Fibroblast of the conjunctiva (primary cell): ENCODE results near the gene PJA2.

ENCODE experiments used
- DNase-seq: peaks from one replicate; pipeline ENCODE4 v3.0.0-alpha.2; 2010; ENCODE audit warnings: low read depth

Gene PJA2

DNA sequence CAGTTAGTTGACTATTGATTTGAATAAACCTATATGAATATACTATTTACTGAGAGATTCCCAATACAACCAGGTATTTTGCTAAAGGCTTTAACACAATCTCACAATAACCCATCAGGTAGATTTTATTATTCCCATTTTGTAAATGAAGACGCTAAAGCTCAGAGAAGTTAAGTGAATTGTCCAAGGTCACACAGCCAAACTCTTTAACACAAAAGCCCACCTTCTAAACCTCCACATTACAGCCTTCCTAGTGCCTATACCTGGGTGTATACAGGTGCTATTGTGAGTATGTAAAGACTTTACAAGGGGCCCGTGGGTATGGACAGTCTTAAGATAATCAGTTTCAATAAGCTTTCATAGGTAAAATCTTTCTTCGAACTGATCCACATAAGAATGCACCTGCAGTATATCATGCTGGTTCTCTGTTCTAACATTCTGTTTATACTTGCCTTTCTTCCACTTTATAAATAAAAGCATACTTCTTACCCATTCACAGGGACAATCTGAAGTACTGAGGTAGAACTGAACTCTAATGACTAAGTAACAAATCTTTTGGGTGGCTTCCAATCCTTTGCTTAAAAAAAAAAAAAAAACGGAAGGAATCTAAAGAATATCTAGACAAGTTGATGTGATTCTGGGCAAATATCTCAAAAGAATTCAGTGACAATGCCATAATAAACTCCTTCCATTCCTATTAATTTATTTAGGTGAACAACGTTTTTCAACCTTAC lies 59.1 kb downstream of the PJA2 start:
- no peak for DNase-seq

DNA sequence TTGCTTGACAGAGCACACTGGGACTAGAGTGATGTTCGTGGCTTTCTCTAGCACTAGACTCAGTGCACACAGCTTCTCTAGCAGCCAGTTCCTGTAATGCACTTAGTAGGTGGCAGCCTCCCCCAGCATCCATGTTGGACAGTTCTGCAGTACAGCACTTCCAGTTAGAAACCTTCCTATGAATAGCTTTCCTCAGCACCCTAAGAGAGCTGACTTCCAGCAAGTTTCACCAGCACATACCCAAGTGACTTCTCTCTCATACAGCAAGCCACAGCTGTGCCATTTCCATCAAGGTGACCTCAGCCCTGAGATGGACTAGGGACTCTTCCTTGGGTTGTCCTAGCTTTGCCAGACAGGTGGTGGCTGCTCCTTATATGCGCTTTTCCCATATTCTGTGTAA lies 60.4 kb downstream of the PJA2 start:
- DNase-seq: no peak

DNA sequence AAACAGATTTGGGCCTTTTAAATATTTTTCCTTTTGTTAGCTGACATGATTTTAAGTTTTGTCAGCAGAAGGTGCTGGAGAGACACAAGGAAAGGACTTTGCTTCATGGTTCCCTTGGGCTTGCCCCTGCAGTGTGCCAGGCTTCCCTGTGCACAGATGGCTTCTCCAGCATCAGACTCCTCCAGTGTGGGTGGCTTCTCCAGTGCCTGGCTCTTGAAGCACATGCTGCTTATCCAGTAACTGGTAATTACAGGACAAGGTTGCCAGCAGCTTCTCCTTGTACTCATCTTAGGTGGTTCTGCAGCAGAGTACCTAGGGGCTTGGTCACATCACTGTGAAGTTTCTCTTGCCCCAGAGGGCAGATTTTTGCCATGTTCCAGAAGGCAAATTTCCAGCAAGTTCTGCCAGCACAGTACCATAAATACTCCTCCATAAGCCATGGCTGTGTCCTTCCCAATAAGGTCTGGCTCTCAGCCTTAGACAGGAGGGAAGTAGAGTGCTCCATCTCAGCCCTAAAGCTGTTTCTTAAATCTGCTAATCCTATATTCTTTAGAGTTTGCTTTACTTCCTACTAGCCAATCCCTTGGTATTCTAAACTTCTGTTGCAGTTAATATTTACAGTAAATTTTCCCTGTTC lies 62.4 kb downstream of the PJA2 start:
- DNase-seq: no peak

DNA sequence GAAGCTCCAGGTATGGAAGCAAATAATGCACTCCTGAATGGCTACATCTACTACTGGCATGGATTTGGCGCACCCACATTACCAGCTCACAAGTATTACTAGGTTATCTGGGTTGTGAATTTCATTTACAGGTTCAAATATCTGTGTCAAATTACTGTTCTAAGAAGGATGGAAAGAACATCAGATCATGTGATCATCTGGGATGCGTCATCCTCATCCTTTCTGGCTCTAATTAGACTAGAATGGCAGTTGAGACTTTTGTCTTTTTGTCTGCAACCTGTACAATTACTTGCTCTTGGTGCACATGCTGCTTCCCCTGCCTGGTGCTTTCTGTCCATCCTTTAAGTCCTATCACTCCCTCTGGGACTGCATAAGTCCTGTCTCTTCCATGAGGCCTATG lies 64.1 kb downstream of the PJA2 start:
- no peak for DNase-seq

DNA sequence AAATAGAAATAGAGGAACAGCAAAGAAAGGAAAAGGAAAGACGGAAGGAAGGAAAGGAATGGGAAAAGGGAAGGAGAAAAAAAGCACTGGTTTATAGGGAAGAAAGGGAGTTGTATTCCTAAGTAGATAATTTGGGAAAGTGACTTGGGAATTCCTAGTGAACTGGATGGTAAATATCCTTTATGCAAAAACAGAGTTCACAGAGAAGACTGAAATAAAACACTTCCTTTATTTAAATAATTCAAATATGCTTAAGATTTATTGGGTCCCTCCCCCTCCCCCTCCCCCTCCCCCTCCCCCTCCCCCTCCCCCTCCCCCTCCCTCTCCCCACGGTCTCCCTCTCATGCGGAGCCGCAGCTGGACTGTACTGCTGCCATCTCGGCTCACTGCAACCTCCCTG lies 69.4 kb downstream of the PJA2 start:
- no peak for DNase-seq

DNA sequence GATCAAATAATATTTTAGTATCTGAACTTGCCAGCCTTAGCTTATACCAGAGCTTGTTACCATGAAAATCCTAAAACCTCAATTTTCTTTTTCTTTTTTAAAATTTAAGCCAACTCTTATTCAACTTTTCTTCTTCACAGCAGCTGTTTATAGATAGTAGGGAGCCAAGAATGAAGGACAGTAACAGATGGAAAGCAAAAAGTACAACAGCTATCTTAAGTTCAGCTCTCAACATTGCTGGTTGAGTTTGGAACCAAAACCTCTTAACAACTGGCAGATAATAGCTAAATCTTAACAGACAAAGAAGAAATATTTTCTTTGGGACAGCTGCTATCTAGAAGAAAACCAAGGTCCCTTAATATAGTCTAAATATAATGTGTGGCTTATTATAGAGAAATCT lies 74.7 kb downstream of the PJA2 start:
- DNase-seq: no peak

DNA sequence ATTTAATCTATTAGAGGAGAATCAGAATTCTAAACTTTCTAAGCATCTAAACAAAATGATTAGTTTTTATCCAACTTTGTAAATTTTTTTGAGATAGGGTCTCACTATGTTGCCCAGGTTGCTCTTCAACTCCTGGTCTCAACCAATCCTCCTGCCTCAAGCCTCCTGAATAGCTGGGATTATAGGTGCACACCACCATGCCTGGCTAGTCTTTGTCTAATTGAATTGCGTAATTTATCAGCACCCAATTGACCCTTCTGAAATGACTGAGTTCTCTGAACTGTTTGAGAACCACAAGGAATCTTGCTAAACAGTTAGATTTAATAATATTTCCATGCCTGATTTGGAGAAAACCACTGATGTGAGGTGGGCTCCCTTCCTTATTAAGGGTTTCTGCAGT lies 75.7 kb downstream of the PJA2 start:
- no peak for DNase-seq

DNA sequence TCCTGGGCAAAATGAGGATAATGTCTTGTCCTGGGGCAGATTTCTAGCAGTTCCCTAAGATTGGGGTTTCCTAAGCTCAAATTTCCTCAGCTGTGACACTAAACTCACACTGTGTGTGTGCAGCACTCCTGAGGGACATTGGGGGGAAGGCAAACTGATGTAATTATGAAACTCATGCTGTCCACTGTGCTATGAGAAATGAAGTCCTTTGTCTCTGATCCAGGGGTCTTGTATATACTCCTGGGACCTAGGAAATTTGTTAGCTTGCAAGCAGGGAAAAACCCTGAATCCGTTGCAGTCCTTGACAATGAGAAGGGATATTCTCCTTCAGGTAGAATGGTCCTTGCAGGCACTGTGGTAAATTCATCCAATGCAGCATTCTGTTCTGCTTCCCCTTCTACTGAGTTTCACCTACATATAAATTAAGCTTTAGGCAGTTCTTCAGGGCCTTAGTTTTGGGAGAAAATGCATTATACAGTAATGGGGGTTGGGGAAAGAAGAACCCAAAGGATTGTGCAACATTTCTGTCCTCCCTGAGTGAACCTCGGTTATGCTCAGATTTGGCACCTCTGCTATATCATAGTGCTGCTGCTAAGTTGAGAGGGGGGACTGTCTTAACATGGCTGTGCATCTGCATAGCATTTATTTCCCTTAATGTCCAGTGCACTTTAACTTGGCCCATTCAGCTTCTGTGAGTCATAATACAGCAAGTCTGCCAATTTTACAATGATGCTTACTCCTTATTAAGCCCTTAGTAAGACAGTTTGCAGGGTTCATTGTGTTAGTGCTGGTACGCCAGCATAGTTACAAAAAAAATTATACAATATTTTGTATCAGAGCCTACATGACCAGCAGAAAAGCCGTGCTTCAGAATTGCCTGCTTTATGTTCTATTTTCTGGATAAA lies 80.2 kb downstream of the PJA2 start:
- DNase-seq: peak; percentile 86

DNA sequence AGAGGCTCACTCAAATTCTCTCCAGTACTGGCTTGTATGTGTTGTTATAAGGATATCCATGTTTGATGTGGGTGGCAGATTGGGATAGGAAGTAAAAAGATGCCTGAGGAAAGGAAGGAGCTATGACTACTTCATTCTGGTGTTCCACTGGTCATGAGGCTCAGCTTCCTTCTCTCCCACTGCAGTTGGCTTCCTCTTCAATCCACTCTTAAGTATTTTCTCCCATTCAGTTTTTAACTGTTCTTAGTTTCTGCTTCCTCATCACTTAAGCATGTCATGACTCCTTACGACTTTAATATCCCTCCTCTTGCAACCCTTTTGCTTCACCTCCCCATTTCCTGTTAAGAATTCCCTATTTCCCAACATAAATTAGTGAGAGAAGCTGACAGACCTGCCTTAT lies 81.1 kb downstream of the PJA2 start:
- DNase-seq: no peak

DNA sequence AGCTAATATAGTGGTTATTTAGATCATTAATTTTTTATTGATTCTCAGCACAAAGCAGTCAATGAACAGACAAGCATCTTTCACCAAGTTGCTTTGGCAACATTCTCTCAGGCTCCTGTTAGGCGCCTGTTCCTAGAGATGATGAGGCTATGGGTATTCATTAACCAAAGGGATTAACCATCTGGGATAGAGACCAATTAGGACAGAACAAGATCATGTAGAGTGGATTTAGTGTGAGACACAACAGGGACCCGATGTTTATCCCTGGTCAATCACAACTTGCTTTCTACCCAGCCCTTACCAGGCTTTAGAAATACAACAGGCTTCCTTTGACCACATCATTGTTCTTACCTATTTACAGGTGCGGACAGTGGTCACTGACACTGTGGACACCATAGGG lies 82.2 kb downstream of the PJA2 start:
- no peak for DNase-seq

DNA sequence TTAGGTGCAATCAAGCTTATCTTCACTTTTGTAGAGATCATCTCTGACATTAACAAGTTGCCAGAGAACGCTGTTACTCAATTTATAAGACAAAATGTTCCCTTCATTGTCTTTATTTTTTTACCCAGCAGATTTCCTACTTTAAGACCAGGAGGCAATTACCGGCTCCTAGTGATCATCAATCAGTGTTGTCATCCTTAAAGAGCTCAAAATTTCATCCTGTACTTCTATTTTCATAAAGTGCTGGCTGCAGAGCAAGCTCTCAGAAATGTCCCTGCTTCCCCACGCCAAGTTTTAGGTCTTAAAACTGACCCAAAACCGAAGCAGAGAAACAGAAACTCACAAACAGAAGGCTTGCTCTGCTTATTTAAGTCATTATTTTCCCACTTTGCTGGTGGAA lies 82.9 kb downstream of the PJA2 start:
- DNase-seq: no peak

DNA sequence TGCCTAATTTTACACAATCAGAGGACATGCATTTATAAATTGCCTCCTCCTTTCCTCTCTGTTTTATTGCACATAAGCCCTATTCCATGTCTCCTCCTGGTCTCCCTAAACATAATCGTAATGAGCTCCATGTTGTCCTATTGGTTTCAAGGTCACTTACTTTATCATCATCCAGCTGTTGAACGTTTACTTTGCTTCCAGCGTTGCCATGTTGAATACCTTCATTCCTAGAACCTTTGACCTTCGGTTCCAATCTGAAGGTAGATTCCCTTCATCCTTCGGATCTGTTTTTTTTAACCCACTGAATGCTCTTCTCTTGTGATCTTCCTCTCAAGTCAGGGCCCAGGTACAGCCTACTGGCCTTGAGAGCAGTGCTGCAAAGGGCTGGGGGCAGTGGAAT lies 84.3 kb downstream of the PJA2 start:
- no peak for DNase-seq

DNA sequence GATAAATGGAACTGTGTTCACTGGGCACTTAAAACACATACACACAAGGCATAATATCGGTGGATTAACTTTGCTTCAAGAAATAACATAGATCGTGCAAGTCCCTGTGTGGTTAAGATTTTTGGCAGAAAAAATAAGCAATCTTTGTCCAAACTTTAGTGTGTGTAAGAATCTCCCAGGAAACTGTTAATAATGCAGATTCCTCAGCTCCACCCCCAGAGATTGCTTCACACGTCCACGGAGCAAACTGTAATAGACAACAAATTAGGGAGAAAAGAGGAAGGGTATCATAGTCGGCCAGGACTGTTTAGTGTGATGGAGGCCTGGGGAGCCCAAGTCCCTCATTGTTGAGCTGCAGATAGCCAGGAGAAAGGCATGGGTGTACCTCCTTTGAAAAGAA lies 84.8 kb downstream of the PJA2 start:
- DNase-seq: no peak

DNA sequence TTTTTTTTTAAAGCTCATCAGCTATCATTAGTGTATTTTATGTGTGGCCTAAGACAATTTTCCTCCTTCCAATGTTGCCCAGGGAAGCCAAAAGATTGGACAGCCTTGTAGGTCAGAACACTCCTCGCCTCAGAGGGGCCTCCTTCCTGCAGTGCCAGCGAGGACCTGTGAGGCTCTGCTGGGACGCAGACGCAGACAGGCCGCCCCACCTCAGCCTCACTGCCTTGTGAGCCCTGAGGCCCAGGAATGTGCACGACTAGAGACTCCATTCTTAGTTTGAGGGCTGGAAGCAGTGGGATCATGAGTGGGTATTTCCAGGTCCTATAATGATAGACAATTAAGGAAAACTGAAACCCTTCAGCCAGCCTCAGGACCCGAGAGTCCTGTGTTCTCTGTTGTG lies 85.4 kb downstream of the PJA2 start:
- DNase-seq: no peak

DNA sequence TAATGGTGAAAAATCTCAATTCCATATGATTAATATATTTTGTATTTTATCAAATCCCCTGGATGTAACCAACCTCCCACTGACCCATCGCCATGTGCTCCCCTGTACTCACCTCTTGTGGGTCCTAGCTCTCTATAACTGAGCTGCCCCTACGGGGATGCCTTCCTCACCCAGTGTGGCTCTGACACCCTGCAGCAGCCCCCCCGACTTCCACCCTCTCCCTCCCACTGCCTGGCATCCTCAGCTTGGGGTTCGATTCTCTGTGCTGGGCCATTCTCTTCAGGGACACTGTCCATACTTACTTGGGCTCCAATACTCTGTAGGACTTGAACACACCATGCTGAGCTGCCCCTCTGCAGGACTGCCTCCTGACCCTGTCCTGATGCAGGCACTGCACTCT lies 87.1 kb downstream of the PJA2 start:
- DNase-seq: no peak

DNA sequence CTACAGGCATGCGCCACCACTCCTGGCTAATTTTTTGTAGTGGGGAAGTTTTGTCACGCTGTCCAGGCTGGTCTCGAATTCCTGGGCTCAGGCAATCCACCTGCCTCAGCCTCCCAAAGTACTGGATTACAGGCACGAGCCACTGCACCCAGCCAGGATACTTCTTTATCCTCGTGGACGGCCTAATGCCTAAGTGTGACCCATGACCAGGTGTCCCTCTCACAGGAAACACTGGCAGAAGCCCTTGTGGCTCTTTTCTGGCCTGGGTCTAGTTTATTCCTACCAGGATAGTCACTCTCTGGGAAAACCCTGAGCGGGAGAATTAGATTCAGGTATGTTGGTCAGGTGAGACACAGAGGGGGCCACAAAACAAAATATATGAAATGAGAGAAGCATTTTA lies 90.4 kb downstream of the PJA2 start:
- no peak for DNase-seq

DNA sequence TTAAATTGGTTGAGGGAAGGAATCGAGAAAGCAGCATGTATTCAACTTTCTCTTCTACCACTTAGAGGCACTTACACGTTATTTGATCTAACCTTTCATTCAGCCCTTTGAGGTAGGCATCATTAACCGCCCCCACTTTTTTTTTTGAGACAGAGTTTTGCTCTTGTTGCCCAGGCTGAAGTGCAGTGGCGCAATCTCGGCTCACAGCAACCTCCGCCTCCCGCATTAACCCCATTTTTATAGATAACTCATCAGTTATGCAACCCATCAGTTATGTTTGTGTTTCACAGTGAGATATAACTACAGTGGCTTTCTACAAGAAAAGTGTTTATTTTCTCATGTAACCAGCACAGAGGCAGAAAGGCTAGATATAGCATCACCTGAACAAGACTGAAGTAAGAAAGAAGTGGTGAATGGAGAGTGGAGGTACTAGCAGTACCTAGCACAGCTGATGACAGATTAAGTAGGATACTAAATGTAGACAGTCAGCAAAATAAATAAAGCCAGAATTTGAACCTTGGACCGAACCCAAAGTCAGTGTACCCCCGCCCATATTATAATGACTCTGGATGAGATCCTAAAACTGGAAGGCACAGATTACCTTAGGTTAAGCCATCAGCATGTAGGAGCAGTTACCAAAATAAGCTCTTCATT lies 91.2 kb downstream of the PJA2 start:
- no peak for DNase-seq

DNA sequence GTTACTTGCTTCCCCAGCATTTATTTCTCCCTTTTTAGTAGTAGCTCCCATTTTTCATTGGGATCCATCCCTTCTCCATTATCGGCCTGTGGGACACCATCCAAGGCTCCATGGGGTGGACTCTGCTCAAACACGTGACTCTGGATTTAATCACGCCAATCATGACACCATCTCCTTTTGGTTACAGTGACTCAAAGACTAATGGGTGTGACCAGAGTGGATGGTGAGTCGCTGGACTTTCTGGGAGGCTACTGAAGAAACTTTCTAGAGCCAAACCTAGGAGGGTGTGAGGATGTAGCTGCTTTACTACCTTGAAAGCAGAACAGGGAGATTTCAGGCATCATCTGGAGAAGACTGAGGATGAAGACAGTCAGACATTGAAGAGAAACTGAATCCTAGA lies 93.1 kb downstream of the PJA2 start:
- peak; percentile 16 for DNase-seq

DNA sequence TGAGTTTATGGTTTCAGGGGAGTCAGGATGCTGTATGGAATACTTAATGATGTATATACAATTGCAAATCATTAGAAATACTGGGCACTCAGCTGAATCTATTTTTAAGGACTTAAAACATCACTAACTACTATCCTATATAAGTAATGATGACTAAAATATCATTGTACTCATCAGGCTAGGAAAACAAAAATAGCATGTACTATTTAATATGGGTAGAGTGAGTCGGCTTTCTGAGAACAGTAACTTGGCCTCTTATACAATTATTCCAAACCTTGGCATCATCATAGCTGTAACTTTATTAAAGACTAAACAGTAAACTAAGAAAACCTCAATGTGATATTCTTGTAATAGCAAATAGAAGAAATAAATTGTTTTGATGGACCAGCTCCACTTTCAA lies 94.5 kb downstream of the PJA2 start:
- no peak for DNase-seq

DNA sequence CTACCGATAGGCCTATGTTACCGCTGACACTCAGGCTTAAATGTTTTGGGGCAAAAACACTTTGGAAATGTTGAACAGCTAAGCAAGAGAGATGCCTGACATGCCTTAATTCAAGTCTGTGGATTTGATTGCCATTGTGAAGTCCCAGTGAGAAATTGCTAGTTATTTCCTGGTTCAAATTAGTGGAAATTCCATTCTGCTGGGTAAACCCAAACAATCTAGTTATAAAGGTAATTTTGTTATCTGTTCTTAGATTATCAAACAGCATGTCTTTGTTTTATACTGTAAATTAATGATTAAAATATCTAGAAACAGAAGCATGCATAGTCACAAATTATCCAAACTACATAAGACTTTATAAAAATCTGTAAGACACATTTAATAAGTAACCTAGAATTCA lies 96.6 kb downstream of the PJA2 start:
- DNase-seq: no peak

DNA sequence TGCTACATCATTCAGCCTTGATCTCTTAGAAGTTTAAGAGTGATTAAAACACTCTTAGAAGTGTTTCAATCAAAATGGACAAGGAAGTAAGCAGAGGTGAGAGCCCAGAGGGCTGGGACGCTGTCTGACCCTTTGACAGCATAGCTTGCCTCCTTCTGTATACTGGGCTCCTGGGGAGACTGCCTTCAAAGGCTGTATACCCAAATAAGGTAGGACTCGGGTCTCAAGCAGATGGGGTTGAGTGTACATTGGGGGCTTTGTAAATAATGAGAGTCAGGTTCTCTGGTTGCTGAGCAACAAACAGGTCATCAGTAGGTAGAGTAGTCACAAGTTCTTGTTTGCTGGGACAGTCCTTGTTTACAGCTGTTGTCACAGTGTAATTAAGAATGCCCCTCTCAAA lies 97.1 kb downstream of the PJA2 start:
- no peak for DNase-seq

DNA sequence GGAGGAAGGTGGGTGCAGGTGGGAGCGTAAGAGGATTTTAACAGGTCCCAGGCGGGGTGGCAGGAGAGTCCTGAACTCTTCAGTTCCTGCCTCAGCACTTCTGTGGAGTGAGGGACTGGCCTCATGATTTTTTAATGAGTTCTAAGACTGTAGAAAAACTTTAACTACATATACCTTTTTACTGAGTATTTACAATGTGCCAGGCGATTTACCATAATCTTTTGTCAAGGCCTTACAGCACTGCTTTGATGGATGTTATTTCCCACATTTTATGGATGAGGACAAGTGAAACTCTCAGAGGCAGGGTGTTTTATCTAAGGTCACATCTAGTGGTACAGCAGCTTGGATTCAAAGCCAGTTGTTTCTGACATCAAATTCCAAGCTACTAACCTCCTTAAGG lies 99.5 kb downstream of the PJA2 start:
- DNase-seq: no peak
